H1 (cell line): ENCODE data around the gene ROBO4. TPM values are rescaled to one million over a fixed set of nuclear protein-coding genes. Genes with fewer than 3 reads are reported as not detected.

Experiments used
- CTCF ChIA-PET: fragments of 300-600 bp; sonication (Branson Sonifier 250); formaldehyde crosslinking; loops from one replicate; lab custom pipeline; 2021; ENCODE audit not compliant: partially characterized antibody; lab: Charles Lee
- POLR2A ChIA-PET: fragments of 300-600 bp; sonication (Branson Sonifier 250); formaldehyde crosslinking; loops from one replicate; lab custom pipeline; 2021; ENCODE audit warnings: inconsistent platforms; ENCODE audit not compliant: partially characterized antibody; lab: Charles Lee
- DNase-seq, 2 experiments: peaks; one replicate each; pipeline versions ENCODE4 v3.0.0 to v3.0.0-alpha.2; 2010 to 2022; ENCODE audit warnings: low spot score in 2 of 2, low read depth in 1 of 2, mixed read lengths in 1 of 2
- FAIRE-seq: peaks from 2 replicates; lab custom pipeline; 2011; peaks lifted over from hg19 to GRCh38; lab: Jason Lieb, UNC
- H2AFZ ChIP-seq: 2 replicates; pipeline ENCODE4 v1.8.1; 2012; ENCODE audit warnings: low read length, inconsistent platforms
- H2AK5ac ChIP-seq: 2 replicates; pipeline ENCODE4 v1.6.1; 2013; ENCODE audit warnings: low read depth, low read length
- H2BK120ac ChIP-seq: replicated peaks from 2 replicates; pipeline ENCODE3; 2013; ENCODE audit warnings: low read depth, low read length, inconsistent platforms
- H2BK12ac ChIP-seq: 2 replicates; pipeline ENCODE4 v1.6.1; 2013; ENCODE audit warnings: low read depth, low read length
- H2BK15ac ChIP-seq: 2 replicates; pipeline ENCODE4 v1.6.1; 2013; ENCODE audit warnings: low read length
- H2BK20ac ChIP-seq: 2 replicates; pipeline ENCODE4 v1.6.1; 2013; ENCODE audit warnings: low read length
- H2BK5ac ChIP-seq: 2 replicates; pipeline ENCODE4 v1.6.1; 2013; ENCODE audit warnings: low read depth, low read length
- H3K14ac ChIP-seq: 2 replicates; pipeline ENCODE4 v1.6.1; 2013; ENCODE audit warnings: inconsistent platforms; ENCODE audit not compliant: insufficient read length
- H3K18ac ChIP-seq: 2 replicates; pipeline ENCODE4 v1.6.1; 2013; ENCODE audit warnings: low read length; ENCODE audit errors: extremely low read depth
- H3K23ac ChIP-seq: 2 replicates; pipeline ENCODE4 v1.6.1; 2013; ENCODE audit warnings: inconsistent platforms; ENCODE audit not compliant: insufficient read length
- H3K23me2 ChIP-seq: 2 replicates; pipeline ENCODE4 v1.6.1; 2013; ENCODE audit warnings: low read depth, low read length
- H3K27ac ChIP-seq: 2 replicates; pipeline ENCODE4 v1.6.1; 2011; ENCODE audit warnings: low read depth, low read length, inconsistent platforms
- H3K27me3 ChIP-seq, 4 experiments: replicated peaks in 1 of 4; 1 replicate in 1 of 4; 2 replicates in 3 of 4; pipeline versions ENCODE4 v1.6.1 to v1.8.1; 2011 to 2013; ENCODE audit warnings: low read length in 3 of 4, mild to moderate bottlenecking in 3 of 4, inconsistent platforms in 2 of 4, mixed read lengths in 2 of 4, moderate library complexity in 1 of 4; ENCODE audit not compliant: control insufficient read depth in 3 of 4, insufficient read depth in 3 of 4; ENCODE audit errors: extremely low read depth in 1 of 4
- H3K36me3 ChIP-seq, 4 experiments: 2 replicates each; pipeline versions ENCODE4 v1.6.1 to v1.8.1; 2011 to 2013; ENCODE audit warnings: mild to moderate bottlenecking in 4 of 4, low read length in 3 of 4, moderate library complexity in 2 of 4, control low read depth in 1 of 4, inconsistent platforms in 1 of 4; ENCODE audit not compliant: insufficient read depth in 4 of 4, control insufficient read depth in 2 of 4
- H3K4ac ChIP-seq: replicated peaks from 2 replicates; pipeline ENCODE3; 2013; ENCODE audit warnings: low read length, low read depth, mixed read lengths, inconsistent platforms; ENCODE audit not compliant: insufficient read length
- H3K4me1 ChIP-seq, 4 experiments: replicated peaks in 1 of 4; 1 replicate in 1 of 4; 2 replicates in 3 of 4; pipeline versions ENCODE4 v1.6.1 to v1.8.1; 2011 to 2013; ENCODE audit warnings: low read length in 3 of 4, inconsistent platforms in 2 of 4, mixed read lengths in 1 of 4; ENCODE audit not compliant: insufficient read depth in 4 of 4, control insufficient read depth in 3 of 4
- H3K4me2 ChIP-seq, 2 experiments: 2 replicates each; pipeline versions ENCODE4 v1.6.1 to v1.8.1; 2011 to 2013; ENCODE audit warnings: low read depth in 2 of 2, low read length in 2 of 2, control low read depth in 1 of 2, inconsistent platforms in 1 of 2, mild to moderate bottlenecking in 1 of 2; ENCODE audit not compliant: insufficient read depth in 1 of 2
- H3K4me3 ChIP-seq, 4 experiments: fragments of 200-600, 300-600 bp in 1 of 4; sonication (generic), shearing (Covaris generic), sonication (Bioruptor Twin) in 1 of 4; 2 replicates each; pipeline versions ENCODE4 v1.5.1 to v1.8.1; 2011 to 2016; ENCODE audit warnings: low read length in 4 of 4, low read depth in 3 of 4, control low read depth in 2 of 4, inconsistent platforms in 2 of 4, mild to moderate bottlenecking in 2 of 4, mixed read lengths in 1 of 4, moderate library complexity in 1 of 4; ENCODE audit not compliant: insufficient read depth in 2 of 4; ENCODE audit errors: extremely low read depth in 1 of 4
- H3K56ac ChIP-seq: replicated peaks from 2 replicates; pipeline ENCODE3; 2013; ENCODE audit warnings: low read depth, mild to moderate bottlenecking, mixed read lengths, low read length, inconsistent platforms; ENCODE audit not compliant: insufficient read length
- H3K79me1 ChIP-seq: 2 replicates; pipeline ENCODE4 v1.6.1; 2013; ENCODE audit warnings: low read depth, low read length, control low read depth
- H3K79me2 ChIP-seq, 2 experiments: 2 replicates each; pipeline versions ENCODE4 v1.6.1 to v1.8.1; 2012 to 2013; ENCODE audit warnings: low read length in 2 of 2, mild to moderate bottlenecking in 2 of 2, inconsistent platforms in 1 of 2; ENCODE audit not compliant: insufficient read depth in 2 of 2, control insufficient read depth in 1 of 2
- H3K9ac ChIP-seq, 4 experiments: replicated peaks in 1 of 4; 1 replicate in 1 of 4; 2 replicates in 3 of 4; pipeline versions ENCODE4 v1.6.1 to v1.8.1; 2011 to 2013; ENCODE audit warnings: low read depth in 3 of 4, low read length in 3 of 4, control low read depth in 2 of 4, mild to moderate bottlenecking in 2 of 4, moderate library complexity in 2 of 4, inconsistent platforms in 1 of 4; ENCODE audit errors: extremely low read depth in 1 of 4
- H3K9me3 ChIP-seq, 2 experiments: 2 replicates each; pipeline versions ENCODE4 v1.6.1 to v1.8.1; 2012 to 2013; ENCODE audit warnings: mild to moderate bottlenecking in 2 of 2, moderate library complexity in 2 of 2, control low read depth in 1 of 2, inconsistent platforms in 1 of 2, low read depth in 1 of 2, low read length in 1 of 2, mixed read lengths in 1 of 2; ENCODE audit not compliant: insufficient read depth in 2 of 2
- H4K20me1 ChIP-seq, 2 experiments: replicated peaks in 1 of 2; 2 replicates each; pipeline versions ENCODE3 to v1.8.1; 2011 to 2013; ENCODE audit warnings: inconsistent platforms in 2 of 2, low read length in 2 of 2, mild to moderate bottlenecking in 1 of 2; ENCODE audit not compliant: insufficient read depth in 2 of 2, control insufficient read depth in 1 of 2
- H4K5ac ChIP-seq: 2 replicates; pipeline ENCODE4 v1.6.1; 2013; ENCODE audit warnings: low read length, low read depth, mixed read lengths, inconsistent platforms; ENCODE audit not compliant: insufficient read length
- H4K8ac ChIP-seq: 2 replicates; pipeline ENCODE4 v1.8.0; 2013; ENCODE audit warnings: mild to moderate bottlenecking, moderate library complexity, low read length, inconsistent platforms; ENCODE audit not compliant: insufficient read depth; ENCODE audit errors: extremely low read depth
- H4K91ac ChIP-seq: replicated peaks from 2 replicates; pipeline ENCODE3; 2013; ENCODE audit warnings: low read length, mixed read lengths, inconsistent platforms; ENCODE audit not compliant: insufficient read length
- CEBPB ChIP-seq: IDR thresholded peaks from 2 replicates; pipeline ENCODE4 v1.6.1; 2012; ENCODE audit warnings: low read depth, low read length
- EZH2 ChIP-seq: fragments of 200-600 bp; sonication (generic); IDR thresholded peaks from 2 replicates; pipeline ENCODE4 v1.7.1; 2012; ENCODE audit warnings: low read depth, mild to moderate bottlenecking, moderate library complexity, low read length, inconsistent platforms; ENCODE audit not compliant: severe bottlenecking
- JUN ChIP-seq: IDR thresholded peaks from 2 replicates; pipeline ENCODE4 v1.6.1; 2011; ENCODE audit warnings: low read depth, mild to moderate bottlenecking, improper control_type of control experiment, low read length
- KDM1A ChIP-seq: fragments of 200-600, 300-600 bp; sonication (generic); IDR thresholded peaks from 2 replicates; pipeline ENCODE4 v1.7.1; 2016; ENCODE audit warnings: mild to moderate bottlenecking, low read length, borderline replicate concordance
- MAX ChIP-seq: IDR thresholded peaks from 2 replicates; pipeline ENCODE4 v1.6.1; 2012; ENCODE audit warnings: inconsistent platforms
- WGBS, 2 experiments: shearing (Covaris generic) in 1 of 2; methylation state at CpG; one replicate each; pipeline versions ENCODE4 v1.1.6 to v1.1.7; 2013 to 2015; ENCODE audit warnings: low lambda C conversion rate in 2 of 2, mixed read lengths in 2 of 2, inconsistent platforms in 1 of 2, low coverage in 1 of 2, missing lambda C conversion rate in 1 of 2; ENCODE audit not compliant: insufficient replicate concordance in 2 of 2, insufficient coverage in 1 of 2, insufficient read length in 1 of 2; ENCODE audit errors: extremely low coverage in 1 of 2, missing lambda C conversion rate in 1 of 2; 5-methylcytosine and 5-hydroxymethylcytosine counted together
- polyA plus RNA-seq, 7 experiments: library from polyadenylated mRNA; depleted of rRNA in 3 of 7; stranded (reverse) in 5 of 7; unstranded in 2 of 7; fragments of >200 nt in 5 of 7; fragments of 200-250 nt in 2 of 7; gene quantifications; 1 replicate in 5 of 7; 2 replicates in 1 of 7; 4 replicates in 1 of 7; pipeline versions ENCODE4 v1.2.1 to v1.2.3, GENCODE V29; 2011 to 2013; ENCODE audit warnings: missing spikeins in 2 of 7, mixed read lengths in 2 of 7
- total RNA-seq: library from RNA; stranded (reverse); fragmentation: NEBNext Ultra II Directional; extraction: Animal tissue kit (Norgen Biotek cat#: 25700); gene quantifications from 2 replicates; pipeline ENCODE4 v1.2.1, GENCODE V29; 2021

The ROBO4 gene
- total and polyA plus RNA-seq, 2 of the 8 experiments (the other 6 are each of a cell fraction or from before 2014, with no cell fraction given), result 0.03 TPM; not detected in 1

GRCh38 chr11:124843616-124843910 is 54.1 kb downstream of the ROBO4 start:
- Histone ChIP-seq H3K4ac (no peak overlapping the region), H2AK5ac (peak overlapping the region; percentile 87; the same call in 1 of the 2 replicates), H2BK12ac (no peak overlapping the region; the same call in 1 of the 2 replicates), H3K14ac (no peak overlapping the region), H3K9ac (no peak overlapping the region), H3K18ac (no peak overlapping the region), H4K8ac (no peak overlapping the region), H3K27me3 (peaks cover 93 to 100% (median 98%) of the 10 kb centered on the region in 4 experiments), H3K79me1 (no peaks in the 10 kb centered on the region), H3K4me2 (peak overlapping the region; percentile 62 to 66), H3K36me3 (peaks cover 0 to 5% (median 0%) of the 10 kb centered on the region in 4 experiments; a peak in 1 of 8 replicates), H3K23ac (no peak overlapping the region), H3K9me3 (no peaks in the 10 kb centered on the region), H3K27ac (no peak overlapping the region), H3K56ac (no peak overlapping the region), H4K20me1 (peaks cover 14 to 30% of the 10 kb centered on the region in 2 experiments), H2BK5ac (no peak overlapping the region), H4K91ac (no peak overlapping the region), H3K4me1 (peaks cover 3 to 26% (median 4%) of the 10 kb centered on the region in 4 experiments), H3K4me3 (peak overlapping the region in 2 of 4 experiments; percentile 6 to 46; a peak in 4 of 8 replicates), H3K79me2 (no peaks in the 10 kb centered on the region), H2BK120ac (no peak overlapping the region), H3K23me2 (peaks cover 2% of the 10 kb centered on the region; the same call in 1 of the 2 replicates), H2BK15ac (0 out of 2 replicates have a peak overlapping the region, but pooled peaks have one; percentile 76), H2BK20ac (no peak overlapping the region), H2AFZ (no peak overlapping the region), H4K5ac (no peak overlapping the region)
- CTCF ChIA-PET, result interaction anchor here (0.7 to 2.9 kb wide), 12 partner anchors 10 to 180 kb away, joined by 3 to 23 read pairs (median 4); partner anchors contain the start of gene ROBO3
- WGBS, 2 experiments, result 12% methylated on average over 8 of the region's 8 CpGs; no CpG with 5 or more reads in 1 of the 2 experiments
- FAIRE-seq (no peak), DNase-seq (no peak)
- POLR2A ChIA-PET, result interaction anchor here (1.5 to 1.9 kb wide), 2 partner anchors 16 to 43 kb away, joined by 3 to 5 read pairs; partner anchors contain the start of gene MSANTD2
- TF ChIP-seq MAX (0 out of 2 replicates have a peak, but pooled peaks have one; percentile 1), KDM1A (peak; percentile 94), EZH2 (peak; percentile 9), CEBPB (no peak), JUN (no peak)
